GM18511 (cell line): ENCODE data around the gene ZNF750.

ENCODE experiments used
- ATAC-seq: cut with Tn5 transposase; IDR thresholded peaks from one replicate; pipeline ENCODE4 v1.9.1; 2021; ENCODE audit warnings: mild to moderate bottlenecking, moderate library complexity; ENCODE audit not compliant: unreplicated experiment

Gene ZNF750

DNA sequence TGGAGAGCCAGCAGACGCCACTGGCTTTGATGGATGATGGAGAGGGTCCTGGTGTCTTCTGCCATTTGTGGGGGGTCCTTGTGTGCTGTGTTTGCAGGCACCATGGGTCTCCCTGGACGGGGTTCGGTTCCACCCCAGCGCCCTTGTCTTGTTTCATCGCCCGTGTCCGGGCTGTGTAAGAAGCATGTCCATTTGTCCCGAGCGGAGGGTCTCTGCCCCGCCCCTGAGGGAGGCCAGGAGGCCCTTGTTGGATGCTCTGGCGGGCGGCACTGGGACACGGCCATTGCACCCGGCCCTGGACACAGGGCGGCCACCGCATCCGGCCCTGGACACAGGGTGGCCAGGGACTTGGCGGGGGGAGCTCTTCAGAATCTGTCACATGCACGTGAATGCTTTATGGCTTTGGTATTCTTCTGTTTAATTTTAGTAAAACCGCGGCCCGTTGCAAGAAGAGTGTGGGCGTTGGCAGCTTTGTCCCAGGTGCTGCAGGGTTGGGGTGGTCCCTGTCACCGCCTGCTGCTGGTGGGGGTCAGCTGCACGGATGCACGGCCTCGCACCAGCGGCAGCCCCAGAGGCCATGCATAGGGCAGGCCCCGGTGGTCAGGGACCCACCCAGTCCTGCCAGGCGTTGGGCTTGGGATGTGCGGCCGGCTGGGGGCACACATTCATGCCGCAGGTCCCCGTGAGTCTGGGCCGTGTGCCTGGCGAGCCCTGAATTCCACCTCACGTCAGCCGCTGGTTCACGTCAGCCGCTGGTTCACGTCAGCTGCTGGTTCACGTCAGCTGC lies 21.0 kb upstream of the ZNF750 start:
- ATAC-seq = no peak

DNA sequence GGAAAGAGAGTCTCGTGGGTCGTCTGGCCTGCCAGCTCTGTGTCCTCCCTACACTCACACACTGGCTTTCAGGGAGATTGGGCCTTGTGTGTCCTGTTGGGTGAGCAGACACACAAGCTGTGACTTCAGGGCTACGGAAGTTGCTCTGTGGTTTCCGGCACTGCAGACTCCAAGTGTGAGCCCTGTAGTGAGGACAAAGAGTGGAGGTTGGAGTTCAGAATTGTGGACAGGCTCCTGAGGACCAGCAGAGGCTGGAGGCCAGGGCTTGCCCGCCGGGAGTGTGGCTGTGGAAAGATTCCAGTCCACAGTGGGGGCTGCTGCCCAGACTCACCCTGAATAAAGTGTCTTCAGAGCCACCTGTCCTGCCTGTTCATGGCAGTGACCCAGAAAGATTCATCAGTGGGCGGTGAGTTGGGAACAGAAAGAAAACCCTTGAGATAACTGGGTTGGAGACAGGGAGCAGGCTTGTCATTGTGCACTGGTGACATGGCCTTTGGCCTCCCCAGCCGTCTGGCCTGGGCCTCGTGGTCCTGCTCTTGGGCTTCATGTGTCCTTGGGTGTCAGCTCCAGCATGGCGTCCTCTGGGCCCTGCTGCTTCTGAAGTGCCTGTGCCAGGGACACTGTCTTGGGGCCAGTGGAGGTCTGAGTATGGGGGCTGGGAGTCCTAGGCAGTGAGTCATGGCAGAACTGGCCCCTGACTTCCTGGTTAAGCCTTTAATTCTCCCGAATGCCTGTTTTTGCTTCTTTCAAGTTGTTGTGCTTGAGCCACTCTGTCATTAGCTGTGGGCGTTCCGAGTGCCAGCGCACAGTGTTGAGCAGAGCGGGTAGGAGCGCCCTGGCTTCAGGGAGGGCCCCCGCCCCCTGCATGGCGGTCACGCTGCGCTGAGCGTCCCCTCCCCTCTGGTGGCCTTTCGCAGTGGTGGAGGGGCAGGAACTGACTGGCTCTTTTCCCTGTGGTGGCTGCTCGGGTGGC lies 19.9 kb upstream of the ZNF750 start:
- ATAC-seq = no peak

DNA sequence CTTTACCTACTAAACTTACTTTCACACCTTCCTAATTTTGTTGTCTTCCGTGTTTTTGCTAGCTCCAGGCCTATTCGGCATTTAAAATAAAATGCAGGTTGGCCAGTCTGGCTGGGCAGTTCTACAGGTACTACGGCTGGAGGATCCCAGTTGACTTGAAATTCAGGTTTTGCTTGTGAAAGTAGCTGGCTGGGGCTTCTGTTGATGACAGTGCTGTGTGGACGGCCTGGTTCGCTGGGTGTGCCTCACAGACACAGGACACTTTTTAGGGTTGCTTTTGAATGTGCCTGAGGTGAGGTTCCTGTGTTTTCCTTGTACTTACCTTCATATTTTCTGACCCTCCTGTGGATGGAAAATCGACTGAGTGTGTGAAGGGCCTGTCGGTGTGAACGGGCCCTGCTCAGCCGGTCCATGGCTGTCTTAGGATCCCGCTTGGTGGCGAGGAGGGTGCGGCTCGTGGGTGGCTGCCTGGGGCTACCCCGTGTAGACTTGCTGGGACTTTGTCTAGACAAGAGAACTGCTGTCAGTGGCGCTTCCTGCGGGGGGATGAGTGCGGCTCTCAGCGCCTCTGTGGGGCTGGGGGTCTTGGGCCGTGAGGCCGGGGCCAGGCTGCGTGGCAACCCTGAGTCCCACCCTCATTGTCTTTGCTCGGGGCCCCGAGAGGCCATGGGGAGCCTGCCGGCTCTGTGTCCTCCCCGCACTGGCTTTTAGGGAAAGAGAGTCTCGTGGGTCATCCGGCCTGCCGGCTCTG lies 18.7 kb upstream of the ZNF750 start:
- no peak for ATAC-seq

DNA sequence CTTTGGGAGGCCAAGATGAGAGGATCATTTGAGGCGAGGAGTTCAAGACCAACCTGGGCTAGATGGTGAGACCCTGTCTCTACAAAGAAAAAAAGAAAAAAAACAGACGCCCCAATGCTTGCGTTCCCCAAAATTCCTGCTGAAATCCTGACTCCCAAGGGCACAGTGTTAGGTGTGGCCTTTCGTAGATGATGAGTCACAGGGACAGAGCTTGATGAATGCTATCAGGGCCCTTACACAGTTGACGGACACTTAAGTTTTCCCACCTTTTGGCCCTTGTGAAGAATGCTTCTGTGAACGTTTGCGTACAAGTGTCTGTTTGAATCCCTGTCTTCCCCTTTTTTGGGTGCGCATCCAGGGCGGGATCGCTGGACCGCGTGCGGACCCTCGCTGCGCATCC lies 16.5 kb upstream of the ZNF750 start:
- ATAC-seq = no peak

DNA sequence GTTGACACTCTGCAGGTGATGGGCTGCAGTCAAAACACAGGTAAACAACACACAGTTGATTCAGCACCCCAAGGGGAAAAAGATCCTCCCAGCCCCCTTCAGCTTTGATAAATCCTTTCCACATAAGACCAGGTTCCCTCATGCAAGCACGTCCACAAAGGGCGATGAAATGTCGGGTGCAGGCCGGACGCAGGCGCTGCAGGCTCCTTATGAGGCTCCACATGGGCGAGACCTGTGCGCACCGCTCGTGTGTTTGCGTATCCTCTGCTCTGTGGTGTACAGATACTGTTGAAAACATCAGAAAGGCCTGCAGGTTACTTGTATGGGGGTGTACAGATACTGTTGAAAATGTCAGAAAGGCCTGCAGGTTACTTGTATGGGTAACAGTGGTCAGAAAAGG lies 14.4 kb upstream of the ZNF750 start:
- ATAC-seq = no peak

DNA sequence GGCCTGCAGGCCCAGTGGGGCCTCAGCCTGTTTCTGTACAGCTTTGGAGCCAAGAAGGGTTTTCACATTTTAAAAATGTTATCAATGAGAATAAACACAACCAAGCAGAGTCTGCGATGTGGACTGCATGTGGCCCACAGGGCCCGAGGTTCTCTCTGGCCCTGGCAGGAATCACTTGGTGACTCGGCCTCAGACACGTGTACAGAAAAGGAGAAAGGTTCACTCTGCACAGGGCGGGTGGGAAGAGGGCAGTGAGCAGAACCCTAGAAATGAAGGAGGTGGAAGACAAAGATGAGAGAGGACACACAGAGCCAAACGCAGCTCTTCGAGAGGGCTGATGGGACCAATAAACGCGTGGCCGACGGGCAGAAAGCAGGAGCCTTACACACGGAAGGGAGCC lies 11.6 kb upstream of the ZNF750 start:
- ATAC-seq = no peak

DNA sequence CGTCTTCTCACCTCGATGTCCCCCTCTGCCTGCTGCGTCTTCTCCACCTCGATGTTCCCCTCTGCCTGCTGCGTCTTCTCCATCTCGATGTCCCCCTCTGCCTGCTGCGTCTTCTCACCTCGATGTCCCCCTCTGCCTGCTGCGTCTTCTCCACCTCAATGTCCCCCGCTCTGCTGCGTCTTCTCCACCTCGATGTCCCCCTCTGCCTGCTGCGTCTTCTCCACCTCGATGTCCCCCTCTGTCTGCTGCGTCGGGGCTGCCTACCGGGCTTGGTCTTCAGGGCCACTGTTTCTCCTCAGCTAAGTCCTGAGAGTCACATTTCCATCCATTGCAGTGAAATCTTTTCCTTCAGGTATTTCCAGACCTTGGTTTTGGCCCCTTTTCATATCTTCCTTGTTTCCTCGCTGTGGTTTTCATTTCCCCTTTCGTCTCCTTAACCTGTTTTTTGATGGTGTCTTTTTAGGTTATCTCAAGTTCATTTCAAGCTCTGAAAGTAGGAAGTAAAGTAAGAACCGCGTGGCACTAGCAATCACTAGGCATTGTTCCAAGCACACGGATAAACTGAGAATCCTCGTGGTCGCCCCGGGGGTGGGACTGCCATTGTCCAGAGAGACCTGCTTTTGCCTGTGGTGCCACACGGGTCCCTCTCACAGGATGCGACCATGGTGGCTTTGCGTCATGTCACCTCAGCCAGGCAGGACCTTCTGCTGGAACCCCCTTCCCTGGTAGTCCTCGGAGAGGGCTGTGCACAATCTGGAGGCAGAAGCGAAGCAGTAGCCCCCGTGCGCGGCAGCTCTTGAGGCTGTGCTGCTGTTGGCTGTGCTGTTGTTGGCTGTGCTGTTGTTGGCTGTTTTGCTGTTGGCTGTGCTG lies 9.5 kb upstream of the ZNF750 start:
- ATAC-seq = no peak

DNA sequence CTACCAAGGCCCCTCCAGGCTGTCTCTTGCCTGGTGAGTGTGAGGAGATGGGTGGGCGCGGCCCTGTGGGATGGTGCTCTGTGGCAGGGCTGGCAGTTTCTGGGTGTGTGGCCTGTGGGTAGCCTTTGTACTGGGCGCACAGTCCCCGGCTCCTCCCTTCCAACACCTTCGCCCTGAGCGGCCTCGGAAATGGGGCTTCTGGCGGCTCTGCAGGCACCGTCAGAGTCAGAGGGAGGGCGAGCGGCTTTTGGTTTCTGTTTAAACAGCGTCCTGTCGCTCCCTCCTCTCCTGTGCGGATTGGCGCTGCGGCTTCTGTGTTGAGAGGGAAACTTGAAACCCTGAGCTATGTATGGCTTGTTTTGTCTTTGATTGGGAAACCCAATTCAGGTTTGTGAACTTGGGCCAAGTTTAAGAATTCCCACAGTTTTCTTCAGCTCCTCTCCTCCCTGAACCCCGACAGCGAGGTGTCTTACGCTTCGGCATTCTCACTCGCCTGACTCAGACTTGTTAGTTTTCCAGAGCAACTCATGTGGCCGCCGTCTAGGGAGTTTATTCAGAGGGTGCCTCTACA lies 8.3 kb upstream of the ZNF750 start:
- no peak for ATAC-seq

DNA sequence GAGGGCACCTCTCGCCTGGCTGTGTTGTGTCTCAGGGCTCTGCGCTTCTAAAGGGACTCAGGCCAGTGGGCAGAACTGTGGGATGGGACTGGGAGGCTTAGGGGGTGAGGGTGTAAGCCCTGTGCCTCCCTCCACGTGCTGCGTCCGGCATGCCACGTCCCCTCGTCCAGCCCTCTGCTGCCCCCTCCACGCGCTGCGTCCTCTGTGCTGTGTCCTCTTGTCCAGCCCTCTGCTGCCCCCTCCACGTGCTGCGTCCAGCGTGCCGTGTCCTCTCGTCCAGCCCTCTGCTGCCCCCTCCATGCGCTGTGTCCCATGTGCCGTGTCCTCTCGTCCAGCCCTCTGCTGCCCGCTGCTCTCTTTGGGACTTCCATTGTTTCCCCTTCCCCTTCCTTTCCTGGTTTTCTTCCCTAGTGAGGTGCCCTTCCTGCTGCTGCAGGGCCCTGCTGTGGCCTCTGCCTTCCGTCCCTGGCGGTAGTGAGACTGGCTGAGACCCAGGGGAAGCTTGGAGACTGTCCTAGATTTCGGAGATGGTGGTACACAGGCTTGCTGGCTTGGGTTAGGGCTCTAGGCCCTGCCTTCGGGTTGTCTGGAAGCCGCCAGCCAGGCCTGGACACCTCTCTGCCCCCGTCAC lies 6.4 kb upstream of the ZNF750 start:
- no peak for ATAC-seq

DNA sequence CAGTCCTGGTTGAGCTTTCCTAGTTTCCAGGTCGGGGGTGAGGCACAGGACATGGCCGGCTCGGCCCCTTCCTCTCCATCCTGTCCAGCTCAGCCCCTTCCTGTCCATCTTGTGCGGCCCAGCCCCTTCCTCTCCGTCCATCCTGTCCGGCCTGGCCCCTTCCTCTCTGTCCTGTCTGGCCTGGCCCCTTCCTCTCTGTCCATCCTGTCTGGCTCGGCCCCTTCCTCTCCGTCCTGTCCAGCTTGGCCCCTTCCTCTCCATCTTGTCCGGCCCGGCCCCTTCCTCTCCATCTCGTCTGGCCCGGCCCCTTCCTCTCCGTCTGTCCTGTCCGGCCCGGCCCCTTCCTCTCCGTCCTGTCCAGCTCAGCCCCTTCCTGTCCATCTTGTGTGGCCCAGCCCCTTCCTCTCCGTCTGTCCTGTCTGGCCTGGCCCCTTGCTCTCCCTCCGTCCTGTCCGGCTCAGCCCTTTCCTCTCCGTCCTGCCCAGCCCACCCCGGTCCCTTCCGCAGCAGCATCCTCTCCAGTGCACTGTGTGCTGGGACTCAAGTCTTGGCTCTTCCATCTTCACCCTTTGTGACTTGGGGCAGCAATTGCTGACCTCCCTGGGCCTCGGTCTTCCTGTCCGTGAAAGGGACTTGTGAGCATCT lies 5.5 kb upstream of the ZNF750 start:
- ATAC-seq = no peak

DNA sequence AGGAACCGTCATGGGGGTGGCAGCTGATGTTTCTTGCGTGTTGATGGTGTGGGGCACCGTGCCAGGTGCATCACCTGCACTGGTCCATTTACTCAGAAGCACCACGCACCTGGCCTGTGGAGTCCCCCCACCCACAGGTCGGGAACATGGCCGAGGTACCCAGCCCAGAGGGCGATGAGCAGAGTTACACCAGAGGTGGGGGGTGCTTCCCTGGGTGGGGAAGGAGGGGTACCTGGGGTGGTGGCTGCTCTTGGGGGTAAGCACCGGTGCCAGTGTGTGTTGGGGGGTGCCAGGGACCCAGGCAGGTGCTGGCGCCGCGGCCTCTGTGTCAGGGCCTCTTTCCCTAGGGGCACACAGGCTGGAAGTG lies 5.0 kb upstream of the ZNF750 start:
- ATAC-seq = no peak

DNA sequence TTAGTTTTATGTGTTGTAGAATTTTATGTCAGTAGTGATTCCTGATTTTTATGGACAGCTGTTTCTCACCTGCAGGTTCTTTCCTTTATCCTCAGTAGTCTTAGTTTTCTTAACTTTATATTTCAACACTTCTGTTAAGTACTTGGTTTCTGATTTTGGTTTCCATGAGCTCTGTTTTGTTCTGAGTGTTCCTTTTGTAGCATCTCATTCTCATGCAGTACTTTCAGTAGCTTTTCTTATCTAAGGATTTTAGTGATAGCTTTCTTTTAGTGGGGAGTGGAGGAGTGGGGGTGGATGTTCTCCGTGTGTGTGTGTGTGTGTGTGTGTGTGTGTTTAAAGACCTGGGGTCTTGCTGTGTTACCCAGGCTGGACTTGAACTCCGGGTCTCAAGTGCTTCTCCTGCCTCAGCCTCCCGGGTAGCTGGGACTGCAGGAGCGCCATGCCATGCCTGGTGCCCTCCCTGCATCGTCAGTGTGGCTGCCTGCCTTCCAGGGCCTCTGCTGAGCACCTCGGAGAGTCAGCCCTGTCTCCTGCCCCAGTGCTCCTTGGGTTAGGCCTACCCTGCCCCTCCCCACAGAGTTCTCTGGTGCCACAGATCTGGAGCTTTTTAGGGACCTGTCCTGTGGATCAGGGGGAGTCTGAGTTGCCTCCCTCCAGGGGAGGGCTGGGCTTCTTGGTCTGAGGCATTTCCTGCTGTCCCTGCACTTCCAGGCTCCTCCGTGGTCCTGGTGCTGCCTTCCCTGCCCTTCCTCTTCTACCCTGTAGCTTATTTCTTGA lies 4.3 kb upstream of the ZNF750 start:
- ATAC-seq = no peak

DNA sequence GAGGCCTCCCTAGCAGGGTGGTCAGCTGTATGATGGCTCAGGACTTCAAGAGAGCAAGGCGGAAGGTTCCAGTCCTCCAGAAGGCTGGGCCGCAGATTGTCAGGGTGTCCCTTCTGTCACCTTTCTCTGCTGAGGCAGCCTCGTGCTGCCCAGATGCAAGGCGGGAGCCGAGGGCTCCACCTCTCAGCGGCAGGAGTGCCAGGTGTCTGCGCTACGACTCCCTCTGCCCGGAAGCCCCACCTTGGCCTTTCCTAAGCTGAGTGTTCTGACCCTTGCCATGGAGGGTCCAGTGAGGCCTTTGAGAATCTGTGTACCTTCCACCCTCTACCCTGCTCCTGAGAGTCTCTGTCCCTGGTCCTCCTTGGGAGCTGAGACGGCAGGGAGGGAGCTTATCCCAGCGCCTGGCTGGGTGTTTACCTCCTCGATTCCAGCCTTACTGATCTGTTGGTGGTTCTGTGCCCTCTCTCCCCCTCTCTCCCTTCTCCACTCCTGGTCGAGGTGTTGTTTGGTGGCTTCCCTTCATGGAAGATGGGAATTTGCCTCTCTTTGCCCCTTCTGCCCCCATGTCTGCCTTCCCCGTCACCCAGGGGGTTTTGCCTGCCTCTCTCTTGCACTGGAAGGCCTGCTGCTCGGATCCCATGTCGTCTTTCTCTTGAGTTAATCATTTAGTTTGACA lies 2.2 kb upstream of the ZNF750 start:
- no peak for ATAC-seq

DNA sequence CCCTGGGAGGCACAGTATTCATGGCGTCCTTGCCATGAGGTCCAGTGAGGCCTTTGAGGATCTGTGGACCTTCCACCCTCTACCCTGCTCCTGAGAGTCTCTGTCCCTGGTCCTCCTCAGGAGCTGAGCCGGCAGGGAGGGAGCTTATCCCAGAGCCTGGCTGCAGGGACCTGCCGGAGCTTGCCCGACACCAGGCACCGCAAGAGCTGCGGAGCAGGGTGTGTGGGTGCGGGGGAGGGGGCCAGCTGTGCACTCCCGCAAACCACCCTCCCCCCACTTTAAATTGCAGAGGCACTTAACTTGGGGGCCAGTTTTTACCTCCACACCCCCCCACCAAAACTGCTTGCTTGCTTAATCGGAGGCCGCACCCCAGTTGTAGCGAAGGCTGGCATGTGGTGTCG lies 609 bp upstream of the ZNF750 start:
- ATAC-seq = no peak

DNA sequence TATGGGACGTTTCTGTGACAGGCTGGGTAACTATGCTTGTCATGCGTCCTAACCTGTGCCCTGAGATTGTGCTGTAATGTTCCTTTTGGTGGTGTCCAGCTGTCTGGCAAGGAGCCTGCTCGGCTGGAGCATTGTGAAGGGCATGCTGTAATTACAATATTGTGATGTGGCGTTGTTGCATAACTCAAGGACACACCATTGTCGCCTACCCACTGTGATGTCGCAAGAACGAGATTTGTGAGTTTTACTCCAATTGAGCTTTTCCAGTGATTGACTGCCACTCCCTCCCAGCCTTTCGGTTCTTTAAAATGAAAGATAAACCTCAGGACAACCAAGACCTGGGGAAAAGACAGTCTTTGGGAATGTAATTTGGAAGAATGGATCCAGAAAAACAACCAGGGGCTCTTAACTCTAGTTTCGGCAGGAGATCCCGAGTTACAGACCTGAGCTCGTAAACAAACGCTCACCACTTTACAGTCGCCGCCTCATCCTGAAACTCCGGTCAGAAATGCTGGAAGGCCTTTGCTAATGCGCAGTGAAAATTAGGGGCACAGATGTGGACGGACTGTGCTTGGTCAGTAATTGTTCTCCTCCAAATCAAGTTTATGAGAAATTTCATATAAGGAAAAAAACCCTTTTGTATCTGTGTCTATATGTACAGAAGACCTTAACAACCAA lies 1.3 kb downstream of the ZNF750 start:
- ATAC-seq = no peak

DNA sequence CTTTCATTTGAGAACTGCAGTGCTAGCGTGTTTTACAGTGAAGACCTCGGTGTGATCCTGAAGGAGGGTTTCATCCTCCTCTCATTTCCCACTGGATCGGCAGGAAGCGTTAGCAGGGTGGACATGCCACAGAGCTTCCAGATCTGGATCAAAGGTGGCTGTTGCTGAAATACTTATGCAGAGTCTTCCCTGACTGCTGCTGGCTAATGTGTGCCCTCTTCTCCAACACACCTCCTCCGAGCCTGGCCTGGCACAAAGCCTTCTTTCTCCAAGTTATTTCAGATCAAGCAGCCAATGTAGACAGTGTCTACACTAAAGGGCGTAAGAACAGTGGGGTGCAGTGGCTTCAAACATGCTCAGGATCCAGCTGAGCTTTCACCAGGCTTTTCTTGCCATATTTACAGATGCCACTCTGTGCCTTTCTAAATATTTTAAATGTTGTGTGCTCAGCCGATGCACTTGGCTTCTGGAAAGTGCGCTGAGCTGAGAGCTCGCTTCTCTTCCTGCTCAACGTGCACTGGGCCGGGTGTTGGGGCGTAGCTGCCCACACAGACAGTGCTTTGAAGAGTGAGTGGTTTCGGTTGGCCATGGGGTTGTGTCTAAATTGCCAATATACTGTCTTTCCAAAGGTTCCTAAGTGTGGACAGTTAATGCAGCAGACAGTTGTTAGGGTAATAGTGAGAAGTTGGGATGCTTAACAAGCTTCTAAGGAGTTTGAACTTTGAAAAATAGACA lies 2.1 kb downstream of the ZNF750 start:
- ATAC-seq = no peak
